ENCODE data around the gene BCDIN3D. TPM values are rescaled to one million over a fixed set of nuclear protein-coding genes. Genes with fewer than 3 reads are reported as not detected.

BCDIN3D gene
- total and polyA plus RNA-seq, 9 of the 15 experiments (the other 6 are each of a cell fraction or from before 2014, with no cell fraction given), result 3.7 to 6.9 (median 5.6) TPM

GRCh38 chr12:49827051-49827400, 15.9 kb downstream of the BCDIN3D start:
- peak overlapping the region; percentile 35; the same call in 1 of the 2 replicates for H2AFZ ChIP-seq (ENCODE audit: low read depth, low read length)
- peak overlapping the region; percentile 67 to 89 for H3K9ac ChIP-seq (ENCODE audit: insufficient read depth in 1 of 2, low read depth in 2 of 2, low read length in 2 of 2)
- no peaks in the 10 kb centered on the region for H3K27me3 ChIP-seq (ENCODE audit: control insufficient read depth in 2 of 2, insufficient read depth in 2 of 2, low read length in 2 of 2)
- H3K9me3 ChIP-seq (replicated peaks; ENCODE audit: control insufficient read depth, insufficient read depth, low read depth, low read length), result no peaks in the 10 kb centered on the region
- ATAC-seq (no peak), DNase-seq (ENCODE audit: extremely low read depth in 1 of 4, low spot score in 3 of 4) (peak in 2 of 4 experiments; percentile 15 to 17), FAIRE-seq (peak; percentile 67)
- ChIA-PET POLR2A (interaction anchor here (0.6 to 1.3 kb wide), 4 partner anchors 86 to 1179 kb away, joined by 3 to 4 read pairs (median 4); partner anchors contain the start of gene TMBIM6), CTCF (ENCODE audit: low intra/inter-chr PET ratio) (no interaction called here)
- H3K4me2 ChIP-seq (ENCODE audit: insufficient read depth, low read length), result peak overlapping the region; percentile 90
- 61% methylated on average over 6 of the region's 6 CpGs for WGBS (ENCODE audit: insufficient coverage, low coverage, missing lambda C conversion rate)
- H3K79me2 ChIP-seq (ENCODE audit: control insufficient read depth, insufficient read depth, low read length), result peaks cover 9% of the 10 kb centered on the region; the same call in 2 of the 3 replicates
- H4K20me1 ChIP-seq (replicated peaks; ENCODE audit: control insufficient read depth, insufficient read depth, low read length), result peaks cover 10% of the 10 kb centered on the region; the same call in 1 of the 2 replicates
- no peaks in the 10 kb centered on the region for H3K9me1 ChIP-seq (ENCODE audit: control insufficient read depth, insufficient read depth, low read length)
- H3K27ac ChIP-seq (ENCODE audit: extremely low read depth, low read depth, low read length), result no peak overlapping the region; the same call in 2 of the 3 replicates
- BruUV-seq (replicated peaks), result no TSS peak
- TF ChIP-seq GABPB1 (CRISPR knock-in tag; IDR thresholded peaks at IDR 0.05) (0 out of 2 replicates have a peak, but pooled peaks have one; percentile 20), ZBTB7A (IDR thresholded peaks at IDR 0.05; ENCODE audit: borderline replicate concordance, control insufficient read depth, low read depth, low read length) (0 out of 2 replicates have a peak, but pooled peaks have one; percentile 7), KLF13 (tag; IDR thresholded peaks at IDR 0.05; ENCODE audit: borderline replicate concordance, low read depth) (no peak), PYGO2 (tag; IDR thresholded peaks at IDR 0.05) (no peak), RAD51 (IDR thresholded peaks at IDR 0.05; ENCODE audit: borderline replicate concordance, low read depth) (no peak), CREB1 (IDR thresholded peaks at IDR 0.05) (no peak), CREB1 (CRISPR knock-in tag; IDR thresholded peaks at IDR 0.05) (0 out of 2 replicates have a peak, but pooled peaks have one; percentile 10)
- peaks cover 19 to 35% of the 10 kb centered on the region in 2 experiments for H3K4me1 ChIP-seq (replicated peaks in 1 of 2; ENCODE audit: control insufficient read depth in 2 of 2, insufficient read depth in 2 of 2, low read length in 2 of 2)
- intact Hi-C loops (cut with micrococcal nuclease) (no loop called here), in situ Hi-C loops (cut with MboI) (no loop called here)
- H3K4me3 ChIP-seq, result peak overlapping the region; percentile 85
- no peaks in the 10 kb centered on the region; the same call in 2 of the 3 replicates for H3K36me3 ChIP-seq (ENCODE audit: control insufficient read depth, insufficient read depth, low read length)
